ENCODE measurements around the gene BBOX1. TPM values are rescaled to one million over a fixed set of nuclear protein-coding genes. Genes with fewer than 3 reads are reported as not detected.

Gene BBOX1
- total and polyA plus RNA-seq, 7 donors = not detected

DNA sequence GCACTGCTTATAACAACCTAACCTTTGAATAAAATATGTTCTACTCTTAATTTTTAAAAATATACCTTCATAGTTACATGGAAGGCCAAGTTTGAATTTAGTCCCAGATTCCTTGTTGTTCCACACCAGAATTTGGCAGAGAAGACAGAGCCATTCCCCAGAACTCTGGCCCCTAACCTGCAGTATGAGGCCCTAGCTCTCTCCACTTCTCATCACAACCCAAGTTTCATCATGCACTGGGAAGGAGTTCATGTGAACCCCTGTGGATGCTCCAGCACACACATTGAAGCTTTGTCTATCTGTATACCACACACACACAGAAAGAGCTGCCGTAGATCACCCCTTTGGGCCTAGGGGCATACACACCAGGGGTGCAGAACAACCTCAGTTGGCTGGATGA, 10.6 kb upstream of the BBOX1 start:
- no peaks in the 10 kb centered on the region for H3K36me3 ChIP-seq
- 91 to 95% methylated on average over 1 of the region's 1 CpG for WGBS, 2 donors
- intact Hi-C loops (cut with DNase I) = no loop called here
- no peak overlapping the region for H3K4me3 ChIP-seq
- H3K27me3 ChIP-seq = no peaks in the 10 kb centered on the region
- no peaks in the 10 kb centered on the region for H3K4me1 ChIP-seq
- no peak for DNase-seq
- no peak overlapping the region for H3K27ac ChIP-seq
- no peaks in the 10 kb centered on the region for H3K9me3 ChIP-seq
- TF ChIP-seq, protein P1, sequence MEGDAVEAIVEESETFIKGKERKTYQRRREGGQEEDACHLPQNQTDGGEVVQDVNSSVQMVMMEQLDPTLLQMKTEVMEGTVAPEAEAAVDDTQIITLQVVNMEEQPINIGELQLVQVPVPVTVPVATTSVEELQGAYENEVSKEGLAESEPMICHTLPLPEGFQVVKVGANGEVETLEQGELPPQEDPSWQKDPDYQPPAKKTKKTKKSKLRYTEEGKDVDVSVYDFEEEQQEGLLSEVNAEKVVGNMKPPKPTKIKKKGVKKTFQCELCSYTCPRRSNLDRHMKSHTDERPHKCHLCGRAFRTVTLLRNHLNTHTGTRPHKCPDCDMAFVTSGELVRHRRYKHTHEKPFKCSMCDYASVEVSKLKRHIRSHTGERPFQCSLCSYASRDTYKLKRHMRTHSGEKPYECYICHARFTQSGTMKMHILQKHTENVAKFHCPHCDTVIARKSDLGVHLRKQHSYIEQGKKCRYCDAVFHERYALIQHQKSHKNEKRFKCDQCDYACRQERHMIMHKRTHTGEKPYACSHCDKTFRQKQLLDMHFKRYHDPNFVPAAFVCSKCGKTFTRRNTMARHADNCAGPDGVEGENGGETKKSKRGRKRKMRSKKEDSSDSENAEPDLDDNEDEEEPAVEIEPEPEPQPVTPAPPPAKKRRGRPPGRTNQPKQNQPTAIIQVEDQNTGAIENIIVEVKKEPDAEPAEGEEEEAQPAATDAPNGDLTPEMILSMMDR (IDR thresholded peaks at IDR 0.05) = no peak
- TF ChIP-seq EP300 (IDR thresholded peaks at IDR 0.05) (no peak), POLR2AphosphoS5 (IDR thresholded peaks at IDR 0.05) (no peak), POLR2A (IDR thresholded peaks at IDR 0.05) (no peak)

DNA sequence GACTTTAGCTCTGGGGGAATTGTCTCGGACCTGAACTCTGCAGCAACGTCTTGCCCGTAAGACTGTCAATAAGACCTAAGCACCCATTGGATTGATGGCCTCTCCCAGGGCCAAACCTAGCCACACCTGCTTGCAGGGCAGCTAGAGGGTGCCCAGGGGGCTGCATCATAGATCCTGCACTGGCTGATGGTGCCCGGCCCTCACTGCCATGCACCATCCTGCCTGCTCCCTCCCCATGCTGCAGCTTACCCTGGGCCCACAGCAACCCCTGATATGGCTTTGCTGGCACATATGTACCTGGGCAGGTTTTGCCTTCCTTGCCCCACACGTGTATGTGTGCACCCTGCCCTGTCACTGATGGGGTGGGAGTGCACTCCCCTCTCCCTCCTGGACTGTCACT, 8.9 kb upstream of the BBOX1 start:
- H3K4me1 ChIP-seq = no peaks in the 10 kb centered on the region
- DNase-seq = no peak
- H3K27ac ChIP-seq = no peak overlapping the region
- H3K36me3 ChIP-seq = no peaks in the 10 kb centered on the region
- H3K9me3 ChIP-seq = peaks cover 0 to 10% (median 1%) of the 10 kb centered on the region in 4 donors
- intact Hi-C loops (cut with DNase I) = no loop called here
- 77 to 90% methylated on average over 5 of the region's 5 CpGs for WGBS, 2 donors
- TF ChIP-seq POLR2AphosphoS5 (IDR thresholded peaks at IDR 0.05) (no peak), POLR2A (IDR thresholded peaks at IDR 0.05) (no peak)
- no peak overlapping the region for H3K4me3 ChIP-seq
- H3K27me3 ChIP-seq = no peaks in the 10 kb centered on the region

DNA sequence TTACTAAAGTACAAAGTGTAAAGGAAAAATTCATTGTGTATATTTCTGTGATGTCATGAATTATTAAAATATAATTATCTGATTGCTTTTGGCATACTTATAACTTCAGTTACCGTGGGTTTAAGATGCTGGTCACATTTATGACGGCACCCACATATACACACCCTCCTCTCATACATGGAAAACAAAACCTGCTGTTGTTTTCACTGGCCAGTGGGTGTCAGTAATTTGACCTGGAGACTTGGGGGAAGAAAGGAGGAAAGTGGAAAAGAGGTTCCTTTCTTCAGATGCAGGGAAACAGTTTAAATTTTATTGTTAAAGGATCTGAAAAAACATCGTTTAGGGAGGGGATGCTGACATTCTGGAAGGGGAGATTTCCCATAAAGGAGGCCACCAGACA, 742 bp upstream of the BBOX1 start:
- Histone ChIP-seq H3K36me3 (no peaks in the 10 kb centered on the region), H3K27ac (no peak overlapping the region), H3K27me3 (no peaks in the 10 kb centered on the region), H3K9me3 (peaks cover 0 to 10% (median 1%) of the 10 kb centered on the region in 4 donors), H3K4me1 (peaks cover 0 to 18% (median 11%) of the 10 kb centered on the region in 4 donors), H3K4me3 (no peak overlapping the region)
- intact Hi-C loops (cut with DNase I) = no loop called here
- 38 to 66% methylated on average over 3 of the region's 3 CpGs for WGBS, 2 donors
- TF ChIP-seq EP300 (IDR thresholded peaks at IDR 0.05) (no peak), POLR2AphosphoS5 (IDR thresholded peaks at IDR 0.05) (no peak), POLR2A (IDR thresholded peaks at IDR 0.05) (no peak)
- TF ChIP-seq, protein P1 (IDR thresholded peaks at IDR 0.05) = no peak
- no peak for DNase-seq

DNA sequence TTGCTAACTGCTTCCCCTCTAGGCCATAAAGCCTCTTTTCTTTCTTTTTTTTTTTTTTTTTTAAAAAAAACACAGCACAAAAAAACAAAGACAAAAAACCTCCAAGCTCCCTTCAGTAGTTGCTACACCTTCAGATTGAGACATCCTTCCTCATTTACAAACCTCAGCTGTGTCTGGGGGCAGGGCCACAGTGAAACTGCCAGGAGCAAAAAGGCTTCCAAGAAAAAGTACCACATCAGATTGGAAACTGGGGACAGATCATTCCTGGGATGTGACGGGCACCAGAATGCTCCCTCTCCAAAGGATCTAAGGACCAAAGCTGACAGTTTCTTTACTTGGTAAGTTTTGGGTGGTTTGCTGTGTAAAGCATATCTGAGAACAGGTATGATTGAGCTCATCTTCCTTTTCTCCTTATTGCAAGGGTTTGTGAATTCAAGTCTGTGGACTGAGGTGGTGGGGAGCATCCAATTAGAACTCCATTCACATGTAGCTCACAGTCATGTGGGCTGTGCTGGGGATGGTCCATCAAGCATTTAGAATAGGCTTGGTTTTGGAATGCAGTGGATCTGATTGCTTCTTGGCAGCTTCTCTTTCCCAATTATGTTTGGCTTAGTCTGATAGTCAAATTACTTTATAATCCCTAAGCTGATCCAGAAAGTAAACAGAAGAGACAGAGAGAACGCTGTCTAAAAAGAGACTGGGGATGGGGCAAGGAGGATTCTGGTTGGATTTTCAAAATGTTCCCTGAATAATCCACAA, 705 bp downstream of the BBOX1 start:
- H3K9me3 ChIP-seq = peaks cover 0 to 3% (median 1%) of the 10 kb centered on the region in 4 donors
- 42 to 64% methylated on average over 2 of the region's 2 CpGs for WGBS, 2 donors
- TF ChIP-seq EP300 (IDR thresholded peaks at IDR 0.05) (no peak), POLR2A (IDR thresholded peaks at IDR 0.05) (no peak), POLR2AphosphoS5 (IDR thresholded peaks at IDR 0.05) (no peak)
- TF ChIP-seq, protein P1 (IDR thresholded peaks at IDR 0.05) = no peak
- H3K4me1 ChIP-seq = peaks cover 0 to 18% (median 11%) of the 10 kb centered on the region in 4 donors
- H3K4me3 ChIP-seq = no peak overlapping the region
- no peak for DNase-seq
- intact Hi-C loops (cut with DNase I) = no loop called here
- H3K27me3 ChIP-seq = no peaks in the 10 kb centered on the region
- H3K36me3 ChIP-seq = no peaks in the 10 kb centered on the region
- no peak overlapping the region for H3K27ac ChIP-seq

DNA sequence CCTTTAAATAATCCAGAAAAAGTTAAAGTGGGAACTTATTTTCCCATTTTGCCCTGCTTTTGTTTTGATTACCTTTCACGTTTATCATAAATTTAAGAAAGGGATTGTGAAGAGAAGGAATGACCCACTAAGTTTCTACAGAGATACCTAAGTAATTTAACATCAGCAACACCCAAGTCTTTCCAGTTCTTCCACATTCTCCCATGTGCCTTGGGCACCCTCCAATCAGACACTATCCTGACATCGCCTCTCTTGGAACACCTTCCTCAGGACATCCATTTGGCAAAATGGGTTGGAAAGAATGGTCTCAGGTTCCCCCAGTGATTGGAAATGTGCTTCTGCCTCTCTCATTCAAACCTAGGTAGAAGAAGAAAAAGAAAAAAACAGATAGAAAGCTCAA, 6.3 kb downstream of the BBOX1 start:
- Histone ChIP-seq H3K36me3 (no peaks in the 10 kb centered on the region), H3K4me1 (no peaks in the 10 kb centered on the region), H3K9me3 (no peaks in the 10 kb centered on the region), H3K27ac (no peak overlapping the region), H3K4me3 (no peak overlapping the region), H3K27me3 (no peaks in the 10 kb centered on the region)
- DNase-seq = no peak
- intact Hi-C loops (cut with DNase I) = no loop called here
- no peak for TF ChIP-seq EP300 (IDR thresholded peaks at IDR 0.05)
- TF ChIP-seq, protein P1 (IDR thresholded peaks at IDR 0.05) = no peak
- WGBS, 2 donors = 50 to 89% methylated on average over 2 of the region's 2 CpGs

Measured in sigmoid colon (tissue), 7 donors.